OCI-LY1 (cell line): ENCODE results near the gene ELP2.

Source experiments
- H2AFZ ChIP-seq: fragments of 200-600 bp; sonication (generic), shearing (Covaris generic); 2 replicates; pipeline ENCODE4 v1.6.0; 2014; ENCODE audit warnings: antibody characterized with exemption, mild to moderate bottlenecking, low read length
- H3F3A ChIP-seq: fragments of 200-600 bp; sonication (generic), shearing (Covaris generic); 2 replicates; pipeline ENCODE4 v1.6.0; 2014; ENCODE audit warnings: mild to moderate bottlenecking, antibody characterized with exemption, low read length, moderate library complexity; ENCODE audit not compliant: insufficient read depth
- H3K27ac ChIP-seq: fragments of 200-600 bp; sonication (generic); 2 replicates; pipeline ENCODE4 v1.5.1; 2014; ENCODE audit warnings: low read length, mixed run types, mild to moderate bottlenecking, low read depth; ENCODE audit not compliant: poor library complexity, severe bottlenecking
- H3K27me3 ChIP-seq: fragments of 200-600 bp; sonication (generic); 2 replicates; pipeline ENCODE4 v1.6.0; 2014; ENCODE audit warnings: antibody characterized with exemption, mild to moderate bottlenecking, low read length, moderate library complexity; ENCODE audit not compliant: insufficient read depth
- H3K36me3 ChIP-seq: fragments of 200-600 bp; sonication (generic); 2 replicates; pipeline ENCODE4 v1.6.1; 2014; ENCODE audit warnings: mild to moderate bottlenecking, antibody characterized with exemption, low read length, moderate library complexity, mixed read lengths; ENCODE audit not compliant: insufficient read depth
- H3K4me1 ChIP-seq: fragments of 200-600 bp; sonication (generic); 2 replicates; pipeline ENCODE4 v1.5.1; 2014; ENCODE audit warnings: mild to moderate bottlenecking, low read length, moderate library complexity; ENCODE audit not compliant: insufficient read depth, severe bottlenecking
- H3K4me2 ChIP-seq: fragments of 200-600 bp; sonication (generic), shearing (Covaris generic); 2 replicates; pipeline ENCODE4 v1.6.1; 2014; ENCODE audit warnings: low read length
- H3K4me3 ChIP-seq: fragments of 200-600 bp; sonication (generic); 2 replicates; pipeline ENCODE4 v1.5.1; 2014; ENCODE audit warnings: low read length, low read depth, mild to moderate bottlenecking, mixed read lengths; ENCODE audit not compliant: poor library complexity, severe bottlenecking
- H3K79me2 ChIP-seq: fragments of 200-600 bp; shearing (Covaris generic); 2 replicates; pipeline ENCODE4 v1.6.1; 2016; ENCODE audit warnings: mixed run types, low read length, mixed read lengths; ENCODE audit not compliant: insufficient read depth
- H3K9ac ChIP-seq: fragments of 200-600 bp; sonication (generic), shearing (Covaris generic); 2 replicates; pipeline ENCODE4 v1.6.1; 2014; ENCODE audit warnings: mild to moderate bottlenecking, low read length, mixed read lengths
- H3K9me2 ChIP-seq: fragments of 200-600 bp; sonication (generic), shearing (Covaris generic); 2 replicates; pipeline ENCODE4 v1.6.1; 2014; ENCODE audit warnings: low read depth, mild to moderate bottlenecking, low read length, mixed read lengths
- H3K9me3 ChIP-seq: fragments of 200-600 bp; shearing (Covaris generic); 2 replicates; pipeline ENCODE4 v1.6.1; 2014; ENCODE audit warnings: low read length, mixed read lengths
- H4K20me1 ChIP-seq: fragments of 200-600 bp; sonication (generic), shearing (Covaris generic); 2 replicates; pipeline ENCODE4 v1.6.0; 2016; ENCODE audit warnings: mild to moderate bottlenecking, low read length; ENCODE audit not compliant: insufficient read depth
- EZH2 ChIP-seq: fragments of 200-600 bp; sonication (generic), shearing (Covaris generic); IDR thresholded peaks from 2 replicates; pipeline ENCODE4 v1.8.0; 2017; ENCODE audit warnings: borderline replicate concordance, mixed run types, mild to moderate bottlenecking, antibody characterized with exemption, low read length, moderate library complexity, mixed read lengths
- TF ChIP-seq, protein P1 (sequence below): fragments of 200-600 bp; sonication (generic), shearing (Covaris generic); IDR thresholded peaks from 2 replicates; pipeline ENCODE4 v1.5.1; 2017; ENCODE audit warnings: mild to moderate bottlenecking, antibody characterized with exemption, low read length, moderate library complexity, mixed read lengths

ELP2 gene

DNA sequence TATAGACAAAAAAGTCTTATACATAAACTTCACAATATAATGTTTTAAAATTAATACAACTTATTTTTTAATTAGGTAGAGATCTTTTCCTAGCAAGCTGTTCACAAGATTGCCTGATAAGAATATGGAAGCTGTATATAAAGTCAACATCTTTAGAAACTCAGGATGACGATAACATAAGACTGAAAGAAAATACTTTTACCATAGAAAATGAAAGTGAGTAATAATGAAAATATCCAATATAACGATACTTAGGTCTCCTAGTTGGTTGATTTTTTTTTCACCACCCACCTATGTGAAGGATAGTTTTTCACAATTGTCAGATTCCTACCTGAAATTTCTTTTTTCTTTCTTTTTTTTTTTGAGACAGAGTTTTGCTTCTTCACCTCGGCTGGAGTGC, 13.1 kb downstream of the ELP2 start:
- H3K27me3 ChIP-seq, result no peaks in the 10 kb centered on the region
- H3K4me1 ChIP-seq, result no peaks in the 10 kb centered on the region
- no peaks in the 10 kb centered on the region; the same call in 1 of the 2 replicates for H3F3A ChIP-seq
- H3K9me3 ChIP-seq, result no peaks in the 10 kb centered on the region
- H4K20me1 ChIP-seq, result no peaks in the 10 kb centered on the region
- H3K9ac ChIP-seq, result no peak overlapping the region
- H3K4me3 ChIP-seq, result no peak overlapping the region
- no peak overlapping the region for H3K27ac ChIP-seq
- TF ChIP-seq, protein P1, sequence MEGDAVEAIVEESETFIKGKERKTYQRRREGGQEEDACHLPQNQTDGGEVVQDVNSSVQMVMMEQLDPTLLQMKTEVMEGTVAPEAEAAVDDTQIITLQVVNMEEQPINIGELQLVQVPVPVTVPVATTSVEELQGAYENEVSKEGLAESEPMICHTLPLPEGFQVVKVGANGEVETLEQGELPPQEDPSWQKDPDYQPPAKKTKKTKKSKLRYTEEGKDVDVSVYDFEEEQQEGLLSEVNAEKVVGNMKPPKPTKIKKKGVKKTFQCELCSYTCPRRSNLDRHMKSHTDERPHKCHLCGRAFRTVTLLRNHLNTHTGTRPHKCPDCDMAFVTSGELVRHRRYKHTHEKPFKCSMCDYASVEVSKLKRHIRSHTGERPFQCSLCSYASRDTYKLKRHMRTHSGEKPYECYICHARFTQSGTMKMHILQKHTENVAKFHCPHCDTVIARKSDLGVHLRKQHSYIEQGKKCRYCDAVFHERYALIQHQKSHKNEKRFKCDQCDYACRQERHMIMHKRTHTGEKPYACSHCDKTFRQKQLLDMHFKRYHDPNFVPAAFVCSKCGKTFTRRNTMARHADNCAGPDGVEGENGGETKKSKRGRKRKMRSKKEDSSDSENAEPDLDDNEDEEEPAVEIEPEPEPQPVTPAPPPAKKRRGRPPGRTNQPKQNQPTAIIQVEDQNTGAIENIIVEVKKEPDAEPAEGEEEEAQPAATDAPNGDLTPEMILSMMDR, result no peak
- no peak for TF ChIP-seq EZH2
- no peaks in the 10 kb centered on the region for H3K9me2 ChIP-seq
- no peak overlapping the region for H2AFZ ChIP-seq
- H3K36me3 ChIP-seq, result peaks cover 86% of the 10 kb centered on the region
- H3K79me2 ChIP-seq, result no peaks in the 10 kb centered on the region
- H3K4me2 ChIP-seq, result no peak overlapping the region

- H3K4me1 ChIP-seq, result peaks cover under 1% of the 10 kb centered on the region
- TF ChIP-seq, protein P1, result no peak
- TF ChIP-seq EZH2, result no peak
- no peaks in the 10 kb centered on the region for H3K9me3 ChIP-seq
- H3K27me3 ChIP-seq, result no peaks in the 10 kb centered on the region
- H3K4me2 ChIP-seq, result no peak overlapping the region
- H3F3A ChIP-seq, result no peaks in the 10 kb centered on the region
- no peak overlapping the region for H3K9ac ChIP-seq
- no peaks in the 10 kb centered on the region for H4K20me1 ChIP-seq
- no peak overlapping the region for H2AFZ ChIP-seq
- H3K4me3 ChIP-seq, result no peak overlapping the region
- no peaks in the 10 kb centered on the region for H3K9me2 ChIP-seq
- no peaks in the 10 kb centered on the region for H3K79me2 ChIP-seq
- peaks cover 86% of the 10 kb centered on the region for H3K36me3 ChIP-seq
- H3K27ac ChIP-seq, result no peak overlapping the region
Observed at GRCh38 chr18:36143391-36143790, 13.7 kb downstream of the ELP2 start.

DNA sequence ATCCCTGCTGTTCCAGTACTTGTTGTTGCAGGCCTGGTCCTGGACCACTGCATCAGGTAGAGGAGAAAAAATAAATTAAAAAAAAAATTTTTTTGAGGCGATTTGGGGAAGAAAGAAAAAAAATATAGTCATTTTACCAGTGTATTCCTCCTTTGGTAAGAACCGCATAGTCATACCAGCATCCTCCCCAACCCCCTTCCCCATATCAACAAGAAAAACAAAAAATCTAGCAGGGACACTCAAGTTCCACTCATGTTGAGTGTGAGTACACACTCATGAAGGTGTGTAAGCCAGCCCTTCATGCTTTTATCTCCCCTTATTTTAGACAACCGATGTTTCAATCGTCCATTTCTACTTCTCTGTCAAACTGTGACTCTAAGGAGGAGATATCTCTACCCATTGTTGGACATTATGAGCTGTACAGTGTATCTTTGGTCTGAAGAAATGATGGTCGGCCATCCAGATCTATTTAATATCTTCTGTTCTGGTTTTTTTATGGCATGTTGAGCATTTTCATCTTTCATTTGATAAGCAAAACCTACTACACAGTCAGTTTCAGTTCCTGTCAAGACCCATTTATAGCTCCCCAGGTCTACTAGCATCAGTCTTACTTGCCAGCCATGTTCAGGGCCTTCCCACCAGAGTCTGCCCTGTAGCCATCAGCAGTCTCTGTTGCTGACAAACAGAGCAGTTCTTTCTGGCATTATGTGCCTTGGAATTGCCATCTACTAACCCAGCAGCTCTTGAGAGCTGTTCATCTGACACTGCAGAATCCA, 20.0 kb downstream of the ELP2 start:
- no peak for TF ChIP-seq EZH2
- TF ChIP-seq, protein P1, result no peak
- peaks cover 92% of the 10 kb centered on the region for H3K36me3 ChIP-seq
- H3K9me3 ChIP-seq, result no peaks in the 10 kb centered on the region
- no peaks in the 10 kb centered on the region for H4K20me1 ChIP-seq
- H3K9ac ChIP-seq, result no peak overlapping the region
- H3K9me2 ChIP-seq, result no peaks in the 10 kb centered on the region
- H3K4me3 ChIP-seq, result peak overlapping the region; percentile 23
- no peaks in the 10 kb centered on the region for H3K27me3 ChIP-seq
- H3K79me2 ChIP-seq, result no peaks in the 10 kb centered on the region
- H3K27ac ChIP-seq, result peak overlapping the region; percentile 83
- no peaks in the 10 kb centered on the region for H3F3A ChIP-seq
- peak overlapping the region; percentile 19; the same call in 1 of the 2 replicates for H3K4me2 ChIP-seq
- H3K4me1 ChIP-seq, result peaks cover 24% of the 10 kb centered on the region
- no peak overlapping the region for H2AFZ ChIP-seq
